Lower leg skin (tissue), 4 donors: ENCODE results near the gene KIDINS220. TPM values are rescaled to one million over a fixed set of nuclear protein-coding genes. Genes with fewer than 3 reads are reported as not detected.

Source experiments
- DNase-seq, 2 donors: peaks; one replicate each; pipeline ENCODE4 v3.0.0-alpha.2; 2019; ENCODE audit warnings: low spot score in 2 of 2
- H3K4me3 ChIP-seq: fragments of 200-600 bp; sonication (generic); 2 replicates; pipeline ENCODE4 v1.5.1; 2017; ENCODE audit warnings: mild to moderate bottlenecking, low read depth; ENCODE audit not compliant: poor library complexity, severe bottlenecking
- POLR2A ChIP-seq, 2 donors: fragments of 450-650 bp; IDR thresholded peaks; one replicate each; pipeline ENCODE4 v1.6.1; 2016 to 2017; ENCODE audit warnings: antibody characterized with exemption in 2 of 2, mild to moderate bottlenecking in 1 of 2, moderate library complexity in 1 of 2
- WGBS, 2 donors: methylation state at CpG; one replicate each; pipeline ENCODE4 v1.1.5; 2018; 5-methylcytosine and 5-hydroxymethylcytosine counted together
- intact Hi-C: fragments of 100-400 bp; cut with DNase I; formaldehyde crosslinking; loops from one replicate; pipeline ENCODE4 v1.15.0; 2023; ENCODE audit warnings: low total_unique reads
- total RNA-seq, 4 donors: library from RNA; depleted of rRNA; stranded (reverse); fragments of >200 nt; gene quantifications; one replicate each; pipeline ENCODE4 v1.1.0, GENCODE V29; 2016
- TF ChIP-seq, protein P1 (sequence below), 3 donors: fragments of 450-650 bp; IDR thresholded peaks; one replicate each; pipeline ENCODE4 v1.5.1; 2016; ENCODE audit warnings: antibody characterized with exemption in 3 of 3, mild to moderate bottlenecking in 3 of 3, moderate library complexity in 2 of 3

KIDINS220 gene
- total RNA-seq, 4 donors from 2014 or later, result 44.6 to 65.0 (median 51.9) TPM

DNA sequence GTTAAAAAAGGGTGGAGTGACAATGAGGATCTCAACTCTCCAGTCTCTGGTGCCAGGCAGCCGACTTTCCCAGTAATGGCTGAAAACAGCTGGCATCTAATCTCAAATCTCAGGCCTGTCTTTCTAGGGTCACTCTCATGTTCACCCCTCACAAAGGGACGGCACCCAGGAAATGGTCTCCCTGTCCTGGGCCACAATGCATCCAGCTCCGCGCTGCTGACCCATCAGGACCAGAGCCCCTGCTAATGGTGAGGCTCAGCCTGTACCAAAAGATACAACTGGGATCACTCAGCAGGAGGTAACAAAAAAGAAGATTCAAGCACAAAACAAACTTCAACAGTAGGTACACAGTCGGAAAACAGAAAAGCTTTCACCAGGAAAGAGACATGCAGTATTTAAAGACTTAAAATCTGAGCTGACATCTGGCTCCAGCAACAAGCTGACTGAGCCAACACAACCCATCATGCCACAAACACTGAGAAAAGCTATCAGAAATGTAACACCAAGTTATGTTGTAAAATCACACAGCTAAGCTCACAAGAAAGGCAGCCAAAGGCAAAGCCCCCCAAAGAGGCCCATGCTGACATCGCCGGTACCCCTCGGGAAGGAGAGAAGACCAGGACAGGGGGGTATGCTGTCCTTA is 13.6 kb upstream of the KIDINS220 start:
- no peak for TF ChIP-seq POLR2A (IDR thresholded peaks at IDR 0.05)
- TF ChIP-seq, protein P1, sequence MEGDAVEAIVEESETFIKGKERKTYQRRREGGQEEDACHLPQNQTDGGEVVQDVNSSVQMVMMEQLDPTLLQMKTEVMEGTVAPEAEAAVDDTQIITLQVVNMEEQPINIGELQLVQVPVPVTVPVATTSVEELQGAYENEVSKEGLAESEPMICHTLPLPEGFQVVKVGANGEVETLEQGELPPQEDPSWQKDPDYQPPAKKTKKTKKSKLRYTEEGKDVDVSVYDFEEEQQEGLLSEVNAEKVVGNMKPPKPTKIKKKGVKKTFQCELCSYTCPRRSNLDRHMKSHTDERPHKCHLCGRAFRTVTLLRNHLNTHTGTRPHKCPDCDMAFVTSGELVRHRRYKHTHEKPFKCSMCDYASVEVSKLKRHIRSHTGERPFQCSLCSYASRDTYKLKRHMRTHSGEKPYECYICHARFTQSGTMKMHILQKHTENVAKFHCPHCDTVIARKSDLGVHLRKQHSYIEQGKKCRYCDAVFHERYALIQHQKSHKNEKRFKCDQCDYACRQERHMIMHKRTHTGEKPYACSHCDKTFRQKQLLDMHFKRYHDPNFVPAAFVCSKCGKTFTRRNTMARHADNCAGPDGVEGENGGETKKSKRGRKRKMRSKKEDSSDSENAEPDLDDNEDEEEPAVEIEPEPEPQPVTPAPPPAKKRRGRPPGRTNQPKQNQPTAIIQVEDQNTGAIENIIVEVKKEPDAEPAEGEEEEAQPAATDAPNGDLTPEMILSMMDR (IDR thresholded peaks at IDR 0.05), result no peak
- WGBS, 2 donors, result 86 to 89% methylated on average over 8 of the region's 8 CpGs
- DNase-seq, result no peak
- intact Hi-C loops, result no loop called here
- H3K4me3 ChIP-seq, result no peak overlapping the region

DNA sequence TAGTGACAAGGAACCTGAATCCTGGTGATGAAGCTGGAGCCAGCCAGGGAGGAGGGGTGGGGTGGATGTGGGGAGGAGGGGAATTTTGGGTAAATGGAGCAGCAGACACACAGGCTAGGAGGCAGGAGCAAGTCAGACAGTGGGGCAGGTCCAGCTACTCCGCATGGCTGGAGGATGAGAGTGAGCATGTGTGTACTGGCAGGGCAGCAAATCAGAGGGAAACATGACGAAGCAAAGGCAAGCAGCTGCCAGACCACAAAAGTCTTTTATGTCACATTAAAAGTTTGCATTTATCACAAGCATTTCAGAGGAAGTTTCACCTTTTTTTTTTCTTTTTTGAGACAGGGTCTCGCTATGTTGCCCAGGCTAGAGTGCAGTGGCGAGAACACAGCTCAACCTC is 11.9 kb upstream of the KIDINS220 start:
- intact Hi-C loops, result no loop called here
- WGBS, 2 donors, result 64 to 66% methylated on average over 4 of the region's 4 CpGs
- TF ChIP-seq, protein P1 (IDR thresholded peaks at IDR 0.05), result no peak
- TF ChIP-seq POLR2A (IDR thresholded peaks at IDR 0.05), result no peak
- no peak for DNase-seq
- H3K4me3 ChIP-seq, result no peak overlapping the region

DNA sequence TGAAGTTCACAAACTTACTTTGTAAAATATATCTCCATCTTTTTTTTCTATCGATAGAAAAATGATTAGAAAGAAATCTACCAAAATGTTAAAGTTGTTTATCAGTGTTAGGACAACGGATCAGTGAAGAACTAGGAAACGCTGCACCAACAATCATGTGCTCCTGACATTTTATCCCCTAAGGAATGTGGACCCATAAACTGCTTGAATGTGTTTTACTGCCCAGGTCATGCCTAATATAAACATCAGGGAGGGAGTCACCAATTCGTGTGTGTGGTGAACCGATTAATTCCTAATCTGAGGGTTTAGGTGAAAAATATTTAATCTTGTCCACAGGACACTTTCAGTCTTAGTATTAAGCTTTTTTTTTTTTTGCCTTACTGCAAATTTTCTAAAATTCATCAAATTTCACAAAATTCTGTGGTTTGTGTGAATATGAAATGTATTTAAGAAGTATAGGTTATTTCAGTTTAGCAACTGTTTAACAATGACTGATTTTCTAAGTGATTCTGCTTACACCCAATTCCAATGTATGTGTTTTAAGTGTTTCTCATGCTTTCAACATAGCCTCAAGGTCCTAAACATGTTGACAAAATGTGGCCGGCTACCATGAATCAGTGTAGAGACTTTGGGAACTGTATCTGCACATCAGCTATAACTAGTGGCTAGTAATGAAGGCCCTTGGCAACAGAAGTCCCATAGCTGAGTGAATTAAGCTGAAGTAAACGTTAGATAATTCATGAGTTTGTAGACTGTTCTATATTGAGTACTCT is 11.1 kb upstream of the KIDINS220 start:
- WGBS, 2 donors, result 80 to 82% methylated on average over 7 of the region's 7 CpGs
- no peak for TF ChIP-seq POLR2A (IDR thresholded peaks at IDR 0.05)
- H3K4me3 ChIP-seq, result no peak overlapping the region
- DNase-seq, result no peak
- intact Hi-C loops, result no loop called here

DNA sequence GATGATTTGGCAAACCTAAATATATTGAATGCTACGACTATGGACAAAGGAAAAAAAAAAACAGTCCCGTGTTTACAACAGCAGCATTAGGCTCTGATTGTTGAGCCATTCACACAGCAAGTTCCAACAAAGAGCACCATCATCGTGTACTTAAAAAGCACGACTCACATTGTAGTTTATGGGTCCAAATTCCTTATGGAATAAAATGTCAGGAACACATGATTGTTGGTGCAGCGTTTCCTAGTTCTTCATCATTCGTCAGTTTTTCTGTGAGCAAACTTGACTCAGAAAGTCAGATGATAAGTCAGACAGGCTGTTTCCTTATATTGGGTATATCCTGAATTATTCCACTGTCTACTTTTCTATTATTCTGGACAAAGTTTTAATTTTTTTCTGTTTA is 10.0 kb upstream of the KIDINS220 start:
- TF ChIP-seq, protein P1 (IDR thresholded peaks at IDR 0.05), result no peak
- TF ChIP-seq POLR2A (IDR thresholded peaks at IDR 0.05), result no peak

DNA sequence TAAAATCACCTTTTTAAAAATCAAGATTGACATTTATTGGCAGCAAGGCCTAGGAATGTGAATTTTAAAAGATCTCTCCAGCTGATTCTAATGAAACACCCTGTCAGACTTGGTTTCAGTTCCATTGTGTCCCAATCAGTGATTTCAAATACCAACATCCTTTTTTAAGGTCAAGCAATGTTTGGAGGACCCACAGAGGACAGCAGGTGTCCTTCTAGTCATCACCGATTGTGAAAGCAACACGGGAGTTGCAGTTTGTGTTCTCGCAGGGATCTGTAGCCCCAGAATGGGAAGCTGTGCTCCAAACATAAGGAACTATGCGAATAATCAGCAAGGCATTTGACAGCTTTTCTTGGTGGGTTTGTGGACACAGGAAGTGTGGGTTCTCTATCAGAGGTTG is 4.5 kb upstream of the KIDINS220 start:
- DNase-seq, result no peak
- TF ChIP-seq, protein P1 (IDR thresholded peaks at IDR 0.05), result no peak
- no peak for TF ChIP-seq POLR2A (IDR thresholded peaks at IDR 0.05)
- intact Hi-C loops, result no loop called here
- H3K4me3 ChIP-seq, result no peak overlapping the region
- WGBS, 2 donors, result 90 to 95% methylated on average over 4 of the region's 4 CpGs

More for the DNA sequence above, 10.0 kb upstream of the KIDINS220 start:
- H3K4me3 ChIP-seq, result no peak overlapping the region
- WGBS, 2 donors, result 82 to 89% methylated on average over 6 of the region's 6 CpGs
- intact Hi-C loops, result no loop called here
- no peak for DNase-seq

DNA sequence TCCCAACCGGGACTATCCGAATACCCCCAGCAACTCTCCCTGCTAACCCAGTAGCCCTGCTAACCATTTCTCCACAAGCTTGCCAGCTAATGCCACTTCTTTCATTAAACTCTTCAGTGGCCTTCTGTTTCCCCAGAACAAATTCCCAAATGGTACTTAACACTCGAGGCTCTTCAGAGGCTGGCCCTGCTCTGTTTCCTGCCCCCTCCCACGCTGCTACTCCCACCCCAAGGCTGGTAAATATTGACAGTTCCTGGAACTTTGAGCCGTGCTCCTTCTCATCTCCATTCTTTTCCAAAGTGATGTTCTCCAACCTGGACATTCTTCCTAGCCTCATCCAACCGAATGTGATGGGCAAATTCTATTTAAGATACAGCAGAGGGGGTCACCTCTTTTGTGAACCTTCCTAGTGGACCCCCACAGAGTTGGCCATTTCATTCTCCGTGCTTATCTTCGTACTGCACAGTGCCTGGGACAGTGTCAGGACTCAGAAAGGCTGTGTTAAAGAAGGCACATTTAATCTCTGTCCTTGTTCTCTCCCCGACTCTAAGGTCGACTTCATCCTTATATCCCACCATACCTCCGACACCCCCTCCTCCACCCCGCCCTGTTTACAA is 3.2 kb upstream of the KIDINS220 start:
- no peak overlapping the region for H3K4me3 ChIP-seq
- no peak for DNase-seq
- TF ChIP-seq, protein P1 (IDR thresholded peaks at IDR 0.05), result no peak
- no peak for TF ChIP-seq POLR2A (IDR thresholded peaks at IDR 0.05)
- intact Hi-C loops, result no loop called here
- WGBS, 2 donors, result 74 to 80% methylated on average over 11 to 12 of the region's 12 CpGs
